MM.1S (cell line): ENCODE results near the gene MINDY4.

Source experiments
- EZH2 ChIP-seq: fragments of 300-600 bp; sonication (generic); optimal IDR thresholded peaks from 2 replicates; pipeline ENCODE3; 2017; ENCODE audit warnings: low read depth, mild to moderate bottlenecking, antibody characterized with exemption, low read length, mixed read lengths
- EZH2phosphoT487 ChIP-seq: fragments of 300-600 bp; sonication (generic); IDR thresholded peaks from 2 replicates; pipeline ENCODE4 v1.6.1; 2018; ENCODE audit warnings: antibody characterized with exemption, low read length
- TF ChIP-seq, protein P1 (sequence below): fragments of 300-600 bp; sonication (generic); IDR thresholded peaks from 2 replicates; pipeline ENCODE4 v1.5.1; 2016; ENCODE audit warnings: antibody characterized with exemption, low read length, mixed read lengths

DNA sequence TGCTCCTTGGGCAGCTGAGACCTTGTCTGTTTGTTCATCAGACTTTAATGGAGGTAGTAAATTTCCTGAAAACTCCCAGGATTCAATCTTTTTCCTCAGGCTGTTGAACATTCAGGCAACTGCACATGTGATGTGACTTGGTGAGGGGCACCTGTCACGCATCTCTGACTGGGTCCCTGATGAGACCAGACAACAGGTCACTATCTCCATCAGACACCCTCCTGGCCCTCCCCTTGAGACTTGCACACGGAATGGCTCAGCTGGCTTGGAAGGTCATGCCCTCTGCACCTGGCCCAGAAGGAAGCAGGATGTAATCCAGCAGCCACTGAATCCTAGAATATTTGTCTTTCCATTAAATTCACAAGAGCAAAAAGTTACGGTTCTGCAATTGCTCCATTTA is 156.3 kb downstream of the MINDY4 start:
- TF ChIP-seq, protein P1, sequence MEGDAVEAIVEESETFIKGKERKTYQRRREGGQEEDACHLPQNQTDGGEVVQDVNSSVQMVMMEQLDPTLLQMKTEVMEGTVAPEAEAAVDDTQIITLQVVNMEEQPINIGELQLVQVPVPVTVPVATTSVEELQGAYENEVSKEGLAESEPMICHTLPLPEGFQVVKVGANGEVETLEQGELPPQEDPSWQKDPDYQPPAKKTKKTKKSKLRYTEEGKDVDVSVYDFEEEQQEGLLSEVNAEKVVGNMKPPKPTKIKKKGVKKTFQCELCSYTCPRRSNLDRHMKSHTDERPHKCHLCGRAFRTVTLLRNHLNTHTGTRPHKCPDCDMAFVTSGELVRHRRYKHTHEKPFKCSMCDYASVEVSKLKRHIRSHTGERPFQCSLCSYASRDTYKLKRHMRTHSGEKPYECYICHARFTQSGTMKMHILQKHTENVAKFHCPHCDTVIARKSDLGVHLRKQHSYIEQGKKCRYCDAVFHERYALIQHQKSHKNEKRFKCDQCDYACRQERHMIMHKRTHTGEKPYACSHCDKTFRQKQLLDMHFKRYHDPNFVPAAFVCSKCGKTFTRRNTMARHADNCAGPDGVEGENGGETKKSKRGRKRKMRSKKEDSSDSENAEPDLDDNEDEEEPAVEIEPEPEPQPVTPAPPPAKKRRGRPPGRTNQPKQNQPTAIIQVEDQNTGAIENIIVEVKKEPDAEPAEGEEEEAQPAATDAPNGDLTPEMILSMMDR = no peak
- TF ChIP-seq EZH2 = no peak
- no peak for TF ChIP-seq EZH2phosphoT487
